Activated CD8-positive, alpha-beta T cell treated with anti-CD3 and anti-CD28 coated beads for 36 hours (primary cell): ENCODE data around the gene TFAM. TPM values are rescaled to one million over a fixed set of nuclear protein-coding genes. Genes with fewer than 3 reads are reported as not detected.

ENCODE experiments used
- ATAC-seq: fragments of 200-7000 bp; cut with Tn5 transposase; one replicate; pipeline ENCODE4 v1.10.0; 2021; ENCODE audit warnings: mild to moderate bottlenecking, moderate library complexity
- CTCF ChIA-PET: fragments of 350-600 bp; sonication (Branson Sonifier 250); formaldehyde crosslinking; loops from one replicate; lab custom pipeline; 2021; ENCODE audit warnings: antibody characterized with exemption; lab: Charles Lee
- POLR2A ChIA-PET: fragments of 350-600 bp; sonication (Branson Sonifier 250); formaldehyde crosslinking; loops from one replicate; lab custom pipeline; 2021; ENCODE audit warnings: antibody characterized with exemption; lab: Charles Lee
- DNase-seq: peaks from one replicate; pipeline ENCODE4 v3.0.0-alpha.2; 2020
- H3K27ac Mint-ChIP-seq: one replicate; pipeline ENCODE4 v1.8.0; 2021; ENCODE audit warnings: mild to moderate bottlenecking, mixed read lengths
- H3K27me3 Mint-ChIP-seq: one replicate; pipeline ENCODE4 v1.8.0; 2021; ENCODE audit warnings: mixed read lengths
- H3K36me3 Mint-ChIP-seq: one replicate; pipeline ENCODE4 v1.8.0; 2021; ENCODE audit warnings: low read depth, mixed read lengths
- H3K4me1 Mint-ChIP-seq: one replicate; pipeline ENCODE4 v1.8.0; 2021; ENCODE audit warnings: low read depth, mixed read lengths
- H3K4me3 Mint-ChIP-seq: one replicate; pipeline ENCODE4 v1.8.0; 2021; ENCODE audit warnings: mild to moderate bottlenecking, moderate library complexity, mixed read lengths
- H3K9me3 Mint-ChIP-seq: one replicate; pipeline ENCODE4 v1.8.0; 2021; ENCODE audit warnings: mixed read lengths
- intact Hi-C: fragments of 100-400 bp; cut with micrococcal nuclease; formaldehyde crosslinking; loops from one replicate; pipeline ENCODE4 v1.10.0; 2022
- total RNA-seq, 2 experiments: library from RNA; stranded (reverse); gene quantifications; one replicate each; pipeline ENCODE4 v1.2.3, GENCODE V29; 2021
- TF ChIP-seq, protein P1 (sequence below): fragments of 200-600 bp; IDR thresholded peaks from one replicate; pipeline ENCODE4 v1.8.0; 2022; ENCODE audit warnings: antibody characterized with exemption, mild to moderate bottlenecking

TFAM gene
- total RNA-seq, 2 experiments from 2014 or later = 97.3 to 116 TPM

- CTCF ChIA-PET = interaction anchor here (0.5 to 1.1 kb wide), 2 partner anchors 96 to 1703 kb away, joined by 3 to 5 read pairs; no protein-coding TSS in a partner anchor
- intact Hi-C loops = no loop called here
These were observed 10.8 kb downstream of the TFAM start for GRCh38 chr10:58396057-58396456.

DNA sequence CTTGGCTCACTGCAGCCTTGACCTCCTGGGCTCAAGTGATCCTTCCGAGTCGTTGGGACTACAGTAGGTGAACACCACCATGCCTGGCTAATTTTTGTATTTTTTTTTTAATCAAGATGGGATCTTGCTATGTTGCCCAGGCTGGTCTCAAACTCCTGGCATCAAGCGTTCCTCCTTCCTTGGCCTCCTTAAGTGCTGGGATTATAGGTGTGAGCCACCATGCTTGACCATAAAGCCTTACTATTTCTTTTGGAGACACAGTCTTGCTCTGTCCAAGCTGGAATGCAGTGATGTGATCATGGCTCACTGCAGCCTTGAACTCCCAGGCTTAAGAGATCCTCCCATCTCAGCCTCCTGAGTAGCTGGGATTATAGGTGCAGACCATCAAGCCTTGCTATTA, 12.6 kb downstream of the TFAM start:
- Mint-ChIP-seq H3K4me1 (peaks cover 5% of the 10 kb centered on the region), H3K4me3 (no peak overlapping the region), H3K27me3 (no peaks in the 10 kb centered on the region), H3K36me3 (peaks cover 35% of the 10 kb centered on the region), H3K27ac (no peak overlapping the region), H3K9me3 (no peaks in the 10 kb centered on the region)
- ATAC-seq (no peak), DNase-seq (no peak)
- intact Hi-C loops = no loop called here
- ChIA-PET CTCF (interaction anchor here (0.9 kb wide), 1 partner anchor 52 kb away, joined by 4 read pairs; no protein-coding TSS in a partner anchor), POLR2A (interaction anchor here (0.6 to 1.8 kb wide), 2 partner anchors 12 to 107 kb away, joined by 3 to 5 read pairs; no protein-coding TSS in a partner anchor)
- TF ChIP-seq, protein P1, sequence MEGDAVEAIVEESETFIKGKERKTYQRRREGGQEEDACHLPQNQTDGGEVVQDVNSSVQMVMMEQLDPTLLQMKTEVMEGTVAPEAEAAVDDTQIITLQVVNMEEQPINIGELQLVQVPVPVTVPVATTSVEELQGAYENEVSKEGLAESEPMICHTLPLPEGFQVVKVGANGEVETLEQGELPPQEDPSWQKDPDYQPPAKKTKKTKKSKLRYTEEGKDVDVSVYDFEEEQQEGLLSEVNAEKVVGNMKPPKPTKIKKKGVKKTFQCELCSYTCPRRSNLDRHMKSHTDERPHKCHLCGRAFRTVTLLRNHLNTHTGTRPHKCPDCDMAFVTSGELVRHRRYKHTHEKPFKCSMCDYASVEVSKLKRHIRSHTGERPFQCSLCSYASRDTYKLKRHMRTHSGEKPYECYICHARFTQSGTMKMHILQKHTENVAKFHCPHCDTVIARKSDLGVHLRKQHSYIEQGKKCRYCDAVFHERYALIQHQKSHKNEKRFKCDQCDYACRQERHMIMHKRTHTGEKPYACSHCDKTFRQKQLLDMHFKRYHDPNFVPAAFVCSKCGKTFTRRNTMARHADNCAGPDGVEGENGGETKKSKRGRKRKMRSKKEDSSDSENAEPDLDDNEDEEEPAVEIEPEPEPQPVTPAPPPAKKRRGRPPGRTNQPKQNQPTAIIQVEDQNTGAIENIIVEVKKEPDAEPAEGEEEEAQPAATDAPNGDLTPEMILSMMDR = no peak

More at GRCh38 chr10:58396057-58396456, 10.8 kb downstream of the TFAM start:
- TF ChIP-seq, protein P1 = no peak
- no peaks in the 10 kb centered on the region for H3K9me3 Mint-ChIP-seq
- H3K27ac Mint-ChIP-seq = no peak overlapping the region
- H3K4me1 Mint-ChIP-seq = peaks cover 13% of the 10 kb centered on the region
- H3K27me3 Mint-ChIP-seq = no peaks in the 10 kb centered on the region
- DNase-seq (no peak), ATAC-seq (no peak)
- POLR2A ChIA-PET = interaction anchor here (1.3 to 1.4 kb wide), 2 partner anchors 10 to 127 kb away, joined by 5 to 7 read pairs; partner anchors contain the start of genes CISD1 and TFAM
- no peak overlapping the region for H3K4me3 Mint-ChIP-seq
- H3K36me3 Mint-ChIP-seq = peaks cover 44% of the 10 kb centered on the region

DNA sequence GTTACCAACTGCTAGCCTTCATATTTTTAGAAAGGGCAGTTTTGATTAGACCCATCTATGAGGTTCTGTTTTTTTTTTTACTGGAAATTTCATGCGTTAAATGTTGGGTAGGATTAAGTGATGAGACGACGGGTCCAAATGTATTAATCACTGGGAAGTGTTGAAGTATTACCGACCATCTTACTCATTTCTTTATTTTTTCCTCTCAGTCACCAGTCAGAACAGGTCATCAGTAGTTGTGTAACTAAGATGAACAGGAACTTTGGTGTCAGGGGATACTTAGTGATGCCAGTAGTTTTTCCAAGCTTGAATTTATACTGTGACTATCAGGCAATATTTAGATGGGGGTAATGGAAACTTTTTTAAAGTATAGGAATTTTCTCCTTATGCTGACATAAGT, 14.2 kb downstream of the TFAM start:
- TF ChIP-seq, protein P1 = no peak
- intact Hi-C loops = no loop called here
- POLR2A ChIA-PET = interaction anchor here (1.8 kb wide), 1 partner anchor 13 kb away, joined by 5 read pairs; no protein-coding TSS in a partner anchor
- DNase-seq (no peak), ATAC-seq (no peak)
- Mint-ChIP-seq H3K36me3 (peaks cover 30% of the 10 kb centered on the region), H3K27me3 (no peaks in the 10 kb centered on the region), H3K4me3 (no peak overlapping the region), H3K4me1 (peaks cover 4% of the 10 kb centered on the region), H3K9me3 (no peaks in the 10 kb centered on the region), H3K27ac (no peak overlapping the region)
- CTCF ChIA-PET = no interaction called here

DNA sequence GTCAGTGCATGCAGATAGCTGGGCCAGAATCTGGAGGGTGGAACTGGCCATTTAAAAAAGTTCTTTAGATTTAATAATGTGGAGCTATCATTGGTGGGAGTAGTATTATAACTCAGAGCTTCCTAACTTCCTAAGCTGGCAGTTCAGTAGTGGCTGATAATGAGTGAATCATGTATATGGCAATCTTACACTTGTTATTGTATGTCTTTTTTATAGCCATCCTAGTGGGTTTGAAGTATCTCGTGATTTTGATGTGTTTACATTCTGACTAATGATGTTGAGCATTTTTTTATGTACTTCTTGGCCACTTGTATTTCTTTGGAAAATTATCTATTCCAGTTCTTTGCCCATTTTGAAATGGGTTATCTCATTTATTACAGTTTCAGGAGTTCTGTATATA, 15.4 kb downstream of the TFAM start:
- DNase-seq (no peak), ATAC-seq (no peak)
- H3K27ac Mint-ChIP-seq = no peak overlapping the region
- TF ChIP-seq, protein P1 = no peak
- H3K9me3 Mint-ChIP-seq = no peaks in the 10 kb centered on the region
- peaks cover 24% of the 10 kb centered on the region for H3K36me3 Mint-ChIP-seq
- CTCF ChIA-PET = no interaction called here
- H3K4me3 Mint-ChIP-seq = no peak overlapping the region
- no peaks in the 10 kb centered on the region for H3K4me1 Mint-ChIP-seq
- H3K27me3 Mint-ChIP-seq = no peaks in the 10 kb centered on the region
- POLR2A ChIA-PET = no interaction called here
- intact Hi-C loops = no loop called here

GRCh38 chr10:58404001-58404400, 18.8 kb downstream of the TFAM start:
- ATAC-seq (no peak), DNase-seq (no peak)
- Mint-ChIP-seq H3K4me1 (no peaks in the 10 kb centered on the region), H3K4me3 (no peak overlapping the region), H3K36me3 (peaks cover 5% of the 10 kb centered on the region), H3K27me3 (no peaks in the 10 kb centered on the region), H3K9me3 (no peaks in the 10 kb centered on the region), H3K27ac (no peak overlapping the region)
- CTCF ChIA-PET = interaction anchor here (0.8 to 1.6 kb wide), 2 partner anchors 11 to 104 kb away, joined by 3 to 7 read pairs; no protein-coding TSS in a partner anchor
- TF ChIP-seq, protein P1 = no peak
- intact Hi-C loops = no loop called here
- POLR2A ChIA-PET = no interaction called here
